Measurements from ENCODE around the gene MRRF. TPM values are rescaled to one million over a fixed set of nuclear protein-coding genes. Genes with fewer than 3 reads are reported as not detected.

MRRF gene
- total and polyA plus RNA-seq, 2 of the 4 experiments (the other 2 are of a cell fraction), result 32.1 to 38.0 TPM

- CTCF ChIA-PET, result no interaction called here
- Histone ChIP-seq H2BK5ac (ENCODE audit: low read depth, low read length, poor library complexity, severe bottlenecking) (no peak overlapping the region), H3K4me3 (ENCODE audit: insufficient read depth, low read depth, low read length) (no peak overlapping the region), H3K4me2 (ENCODE audit: low read depth, low read length) (no peak overlapping the region), H2AFZ (replicated peaks; ENCODE audit: low read length, poor library complexity) (no peak overlapping the region), H3K27ac (ENCODE audit: insufficient read depth, low read length) (no peak overlapping the region), H2BK120ac (ENCODE audit: low read depth, low read length) (no peak overlapping the region), H3K79me1 (ENCODE audit: low read depth in 1 of 2, low read length in 2 of 2) (peaks cover 21 to 57% of the 10 kb centered on the region in 2 experiments), H4K20me1 (ENCODE audit: insufficient read depth, low read length) (no peaks in the 10 kb centered on the region), H3K27me3 (ENCODE audit: control insufficient read depth, insufficient read depth, low read length) (no peaks in the 10 kb centered on the region), H4K5ac (ENCODE audit: low read depth, low read length) (no peak overlapping the region), H3K18ac (ENCODE audit: low read depth, low read length) (no peak overlapping the region), H3K56ac (ENCODE audit: extremely low read depth, insufficient read depth, low read length) (no peak overlapping the region), H3K9me1 (ENCODE audit: insufficient read depth, low read length) (peaks cover 14% of the 10 kb centered on the region; the same call in 1 of the 2 replicates), H3K9ac (ENCODE audit: low read depth, low read length) (no peak overlapping the region), H2BK15ac (ENCODE audit: low read depth, low read length) (no peak overlapping the region), H3K4me1 (ENCODE audit: control insufficient read depth, insufficient read depth, low read length) (no peaks in the 10 kb centered on the region), H3K9me3 (ENCODE audit: control insufficient read depth, insufficient read depth, low read length) (no peaks in the 10 kb centered on the region), H3K14ac (replicated peaks; ENCODE audit: low read depth, low read length) (no peak overlapping the region), H2AK9ac (replicated peaks; ENCODE audit: low read depth, low read length, poor library complexity) (no peak overlapping the region), H3K4ac (ENCODE audit: low read depth, low read length) (no peak overlapping the region), H2AK5ac (ENCODE audit: low read depth, low read length) (no peak overlapping the region), H4K8ac (ENCODE audit: low read depth in 2 of 2, low read length in 2 of 2) (no peak overlapping the region), H4K91ac (ENCODE audit: insufficient read depth, low read depth, low read length) (no peak overlapping the region), H3K23ac (ENCODE audit: low read depth, low read length) (no peak overlapping the region), H2BK20ac (ENCODE audit: low read depth, low read length) (no peak overlapping the region), H3K36me3 (ENCODE audit: control insufficient read depth, insufficient read depth, low read length) (peaks cover 13% of the 10 kb centered on the region)
- no peak for ATAC-seq (ENCODE audit: low read depth)
- in situ Hi-C loops (cut with MboI; ENCODE audit: low sequenced_read_pairs), result no loop called here
- POLR2A ChIA-PET (ENCODE audit: unreplicated experiment), result no interaction called here
- no TSS peak for BruUV-seq (replicated peaks)
- TF ChIP-seq FOS (IDR thresholded peaks at IDR 0.05; ENCODE audit: low read depth, low read length), result no peak
- no peak for TF ChIP-seq MAZ (IDR thresholded peaks at IDR 0.05; ENCODE audit: borderline replicate concordance, low read depth, low read length)
- TF ChIP-seq BHLHE40 (IDR thresholded peaks at IDR 0.05; ENCODE audit: low read depth, low read length), result no peak
- no peak for TF ChIP-seq MAFK (IDR thresholded peaks at IDR 0.05; ENCODE audit: low read depth, low read length)
- TF ChIP-seq CHD1 (IDR thresholded peaks at IDR 0.05; ENCODE audit: low read depth, low read length), result no peak
- TF ChIP-seq RFX5 (IDR thresholded peaks at IDR 0.05; ENCODE audit: low read depth, low read length), result no peak
- TF ChIP-seq NFE2L2 (IDR thresholded peaks at IDR 0.05; ENCODE audit: low read depth, low read length), result no peak
- no peak for TF ChIP-seq ELK1 (IDR thresholded peaks at IDR 0.05; ENCODE audit: borderline replicate concordance, low read depth, low read length)
- TF ChIP-seq USF2 (IDR thresholded peaks at IDR 0.05; ENCODE audit: low read depth, low read length), result no peak
- no peak for TF ChIP-seq RCOR1 (IDR thresholded peaks at IDR 0.05; ENCODE audit: insufficient replicate concordance, low read length)
- no peak for TF ChIP-seq CEBPB (IDR thresholded peaks at IDR 0.05; ENCODE audit: low read depth, low read length)
- TF ChIP-seq, protein P1, sequence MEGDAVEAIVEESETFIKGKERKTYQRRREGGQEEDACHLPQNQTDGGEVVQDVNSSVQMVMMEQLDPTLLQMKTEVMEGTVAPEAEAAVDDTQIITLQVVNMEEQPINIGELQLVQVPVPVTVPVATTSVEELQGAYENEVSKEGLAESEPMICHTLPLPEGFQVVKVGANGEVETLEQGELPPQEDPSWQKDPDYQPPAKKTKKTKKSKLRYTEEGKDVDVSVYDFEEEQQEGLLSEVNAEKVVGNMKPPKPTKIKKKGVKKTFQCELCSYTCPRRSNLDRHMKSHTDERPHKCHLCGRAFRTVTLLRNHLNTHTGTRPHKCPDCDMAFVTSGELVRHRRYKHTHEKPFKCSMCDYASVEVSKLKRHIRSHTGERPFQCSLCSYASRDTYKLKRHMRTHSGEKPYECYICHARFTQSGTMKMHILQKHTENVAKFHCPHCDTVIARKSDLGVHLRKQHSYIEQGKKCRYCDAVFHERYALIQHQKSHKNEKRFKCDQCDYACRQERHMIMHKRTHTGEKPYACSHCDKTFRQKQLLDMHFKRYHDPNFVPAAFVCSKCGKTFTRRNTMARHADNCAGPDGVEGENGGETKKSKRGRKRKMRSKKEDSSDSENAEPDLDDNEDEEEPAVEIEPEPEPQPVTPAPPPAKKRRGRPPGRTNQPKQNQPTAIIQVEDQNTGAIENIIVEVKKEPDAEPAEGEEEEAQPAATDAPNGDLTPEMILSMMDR (conservative IDR thresholded peaks at IDR 0.05; ENCODE audit: low read depth, low read length), result no peak
- no peak for TF ChIP-seq MXI1 (IDR thresholded peaks at IDR 0.05; ENCODE audit: borderline replicate concordance, low read depth, low read length)
- TF ChIP-seq RAD21 (IDR thresholded peaks at IDR 0.05; ENCODE audit: low read length), result no peak
- no peak for TF ChIP-seq SMC3 (IDR thresholded peaks at IDR 0.05; ENCODE audit: low read depth, low read length)
- no peak for TF ChIP-seq POLR2A (IDR thresholded peaks at IDR 0.05; ENCODE audit: low read depth, low read length)
- no peak for DNase-seq
- intact Hi-C loops (cut with micrococcal nuclease), result no loop called here
- dilution Hi-C loops (cut with HindIII; ENCODE audit: low sequenced_read_pairs, unreplicated experiment), result no loop called here
- no CpG with 5 or more reads among the region's 2 CpGs for WGBS, 2 experiments (ENCODE audit: extremely low coverage in 2 of 2, insufficient read length in 1 of 2)
Measured at GRCh38 chr9:122258886-122259415, 5.7 kb upstream of the MRRF start.

Measured in IMR-90 (cell line).